Measurements from ENCODE around the gene CPLANE2. TPM values are rescaled to one million over a fixed set of nuclear protein-coding genes. Genes with fewer than 3 reads are reported as not detected.

Gene CPLANE2
- total RNA-seq, 1 experiment from 2014 or later = 9.1 TPM

- Histone ChIP-seq H3K4me3 (ENCODE audit: insufficient read depth, low read depth, low read length) (peak within 1 kb of the TSS; percentile 52), H3K36me3 (replicated peaks; ENCODE audit: control insufficient read depth, insufficient read depth, low read length) (no peaks in the 10 kb centered on the region), H3K27me3 (ENCODE audit: control insufficient read depth, insufficient read depth, low read length) (peaks cover 23% of the 10 kb centered on the region)
- DNase-seq = peak; percentile 86
Observed at GRCh38 chr1:16212251-16212961, 24.6 kb downstream of the CPLANE2 start, which contains the start of gene ARHGEF19. ARHGEF19 (minus strand) TSS chr1:16212652; CDS start chr1:16209054, 3,598 bp downstream.

- Histone ChIP-seq H3K27me3 (ENCODE audit: control insufficient read depth, insufficient read depth, low read length) (peaks cover 22% of the 10 kb centered on the region), H3K4me3 (ENCODE audit: insufficient read depth, low read depth, low read length) (peak overlapping the region; percentile 52), H3K36me3 (replicated peaks; ENCODE audit: control insufficient read depth, insufficient read depth, low read length) (no peaks in the 10 kb centered on the region)
- DNase-seq = no peak
Observed at GRCh38 chr1:16211824-16212223, 25.2 kb downstream of the CPLANE2 start.

- no peak overlapping the region for H3K4me3 ChIP-seq (ENCODE audit: insufficient read depth, low read depth, low read length)
Observed at GRCh38 chr1:16210581-16210980, 26.4 kb downstream of the CPLANE2 start.

GRCh38 chr1:16209847-16210407 lies 27.1 kb downstream of the CPLANE2 start:
- no peak overlapping the region for H3K4me3 ChIP-seq (ENCODE audit: insufficient read depth, low read depth, low read length)
- H3K36me3 ChIP-seq (replicated peaks; ENCODE audit: control insufficient read depth, insufficient read depth, low read length) = peaks cover under 1% of the 10 kb centered on the region; the same call in 1 of the 2 replicates
- H3K27me3 ChIP-seq (ENCODE audit: control insufficient read depth, insufficient read depth, low read length) = peaks cover 14% of the 10 kb centered on the region; the same call in 1 of the 2 replicates
- DNase-seq = no peak

More at GRCh38 chr1:16210581-16210980, 26.4 kb downstream of the CPLANE2 start:
- no peak for DNase-seq
- Histone ChIP-seq H3K36me3 (replicated peaks; ENCODE audit: control insufficient read depth, insufficient read depth, low read length) (no peaks in the 10 kb centered on the region), H3K27me3 (ENCODE audit: control insufficient read depth, insufficient read depth, low read length) (peaks cover 13% of the 10 kb centered on the region; the same call in 1 of the 2 replicates)

GRCh38 chr1:16209132-16209846 lies 27.7 kb downstream of the CPLANE2 start:
- Histone ChIP-seq H3K27me3 (ENCODE audit: control insufficient read depth, insufficient read depth, low read length) (peaks cover 14% of the 10 kb centered on the region; the same call in 1 of the 2 replicates), H3K36me3 (replicated peaks; ENCODE audit: control insufficient read depth, insufficient read depth, low read length) (peaks cover 4% of the 10 kb centered on the region), H3K4me3 (ENCODE audit: insufficient read depth, low read depth, low read length) (no peak overlapping the region)
- DNase-seq = no peak

- DNase-seq = no peak
- Histone ChIP-seq H3K4me3 (ENCODE audit: insufficient read depth, low read depth, low read length) (no peak overlapping the region), H3K36me3 (replicated peaks; ENCODE audit: control insufficient read depth, insufficient read depth, low read length) (peaks cover 10% of the 10 kb centered on the region), H3K27me3 (ENCODE audit: control insufficient read depth, insufficient read depth, low read length) (peaks cover 14% of the 10 kb centered on the region; the same call in 1 of the 2 replicates)
Observed at GRCh38 chr1:16208270-16208987, 28.6 kb downstream of the CPLANE2 start.

- Histone ChIP-seq H3K36me3 (replicated peaks; ENCODE audit: control insufficient read depth, insufficient read depth, low read length) (peaks cover 12% of the 10 kb centered on the region), H3K27me3 (ENCODE audit: control insufficient read depth, insufficient read depth, low read length) (peaks cover 14% of the 10 kb centered on the region; the same call in 1 of the 2 replicates), H3K4me3 (ENCODE audit: insufficient read depth, low read depth, low read length) (peak overlapping the region; percentile 68)
- DNase-seq = peak; percentile 68
Observed at GRCh38 chr1:16207318-16208269, 29.4 kb downstream of the CPLANE2 start.

GRCh38 chr1:16206547-16207317 lies 30.3 kb downstream of the CPLANE2 start:
- Histone ChIP-seq H3K4me3 (ENCODE audit: insufficient read depth, low read depth, low read length) (peak overlapping the region; percentile 68), H3K36me3 (replicated peaks; ENCODE audit: control insufficient read depth, insufficient read depth, low read length) (peaks cover 12% of the 10 kb centered on the region), H3K27me3 (ENCODE audit: control insufficient read depth, insufficient read depth, low read length) (peaks cover 14% of the 10 kb centered on the region; the same call in 1 of the 2 replicates)

GRCh38 chr1:16205891-16206546 lies 31.0 kb downstream of the CPLANE2 start:
- Histone ChIP-seq H3K36me3 (replicated peaks; ENCODE audit: control insufficient read depth, insufficient read depth, low read length) (peaks cover 12% of the 10 kb centered on the region), H3K27me3 (ENCODE audit: control insufficient read depth, insufficient read depth, low read length) (peaks cover 14% of the 10 kb centered on the region; the same call in 1 of the 2 replicates), H3K4me3 (ENCODE audit: insufficient read depth, low read depth, low read length) (peak overlapping the region; percentile 62)
- DNase-seq = no peak

More at GRCh38 chr1:16206547-16207317, 30.3 kb downstream of the CPLANE2 start:
- DNase-seq = peak; percentile 99

- no peak overlapping the region for H3K4me3 ChIP-seq (ENCODE audit: insufficient read depth, low read depth, low read length)
- peaks cover 12% of the 10 kb centered on the region for H3K36me3 ChIP-seq (replicated peaks; ENCODE audit: control insufficient read depth, insufficient read depth, low read length)
- H3K27me3 ChIP-seq (ENCODE audit: control insufficient read depth, insufficient read depth, low read length) = peaks cover 14% of the 10 kb centered on the region; the same call in 1 of the 2 replicates
- no peak for DNase-seq
Observed at GRCh38 chr1:16205334-16205671, 31.7 kb downstream of the CPLANE2 start.

GRCh38 chr1:16204634-16205333 lies 32.2 kb downstream of the CPLANE2 start:
- no peak overlapping the region for H3K4me3 ChIP-seq (ENCODE audit: insufficient read depth, low read depth, low read length)
- DNase-seq = peak; percentile 87
- peaks cover 12% of the 10 kb centered on the region for H3K36me3 ChIP-seq (replicated peaks; ENCODE audit: control insufficient read depth, insufficient read depth, low read length)
- peaks cover 14% of the 10 kb centered on the region; the same call in 1 of the 2 replicates for H3K27me3 ChIP-seq (ENCODE audit: control insufficient read depth, insufficient read depth, low read length)

- H3K27me3 ChIP-seq (ENCODE audit: control insufficient read depth, insufficient read depth, low read length) = peaks cover 14% of the 10 kb centered on the region; the same call in 1 of the 2 replicates
- H3K36me3 ChIP-seq (replicated peaks; ENCODE audit: control insufficient read depth, insufficient read depth, low read length) = peaks cover 12% of the 10 kb centered on the region
- DNase-seq = no peak
- H3K4me3 ChIP-seq (ENCODE audit: insufficient read depth, low read depth, low read length) = no peak overlapping the region
Observed at GRCh38 chr1:16204216-16204615, 32.8 kb downstream of the CPLANE2 start.
